ENCODE data around the gene FAR2.

FAR2 gene

DNA sequence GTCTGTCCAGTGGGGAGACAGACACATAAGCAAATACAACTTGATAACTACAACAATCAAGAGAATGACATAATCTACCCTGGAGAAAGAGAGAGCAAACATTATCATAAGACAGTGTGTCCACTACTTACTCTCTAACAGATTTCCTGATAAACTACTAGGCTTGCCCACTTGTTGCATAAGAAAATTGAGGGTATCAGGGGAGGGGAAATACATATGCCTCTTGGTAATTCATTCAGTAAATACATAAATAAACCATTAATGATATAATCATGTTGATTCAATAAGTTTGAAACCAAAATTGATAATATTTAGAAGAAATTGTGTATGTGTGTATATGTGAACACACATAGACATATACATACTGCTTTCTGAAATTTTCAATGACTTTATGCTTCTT is 155.3 kb downstream of the FAR2 start:
- Histone ChIP-seq H3K27me3 (ENCODE audit: low read depth) (no peaks in the 10 kb centered on the region), H3K4me3 (no peak overlapping the region), H3K4me1 (no peaks in the 10 kb centered on the region), H3K9me3 (no peaks in the 10 kb centered on the region), H3K36me3 (replicated peaks) (no peaks in the 10 kb centered on the region)
- DNase-seq (ENCODE audit: low spot score in 2 of 2): no peak
- in situ Hi-C loops (cut with MboI; ENCODE audit: low sequenced_read_pairs): loop anchor here (25.0 kb wide), 2 partner anchors 208 to 1508 kb away; no protein-coding TSS in a partner anchor

DNA sequence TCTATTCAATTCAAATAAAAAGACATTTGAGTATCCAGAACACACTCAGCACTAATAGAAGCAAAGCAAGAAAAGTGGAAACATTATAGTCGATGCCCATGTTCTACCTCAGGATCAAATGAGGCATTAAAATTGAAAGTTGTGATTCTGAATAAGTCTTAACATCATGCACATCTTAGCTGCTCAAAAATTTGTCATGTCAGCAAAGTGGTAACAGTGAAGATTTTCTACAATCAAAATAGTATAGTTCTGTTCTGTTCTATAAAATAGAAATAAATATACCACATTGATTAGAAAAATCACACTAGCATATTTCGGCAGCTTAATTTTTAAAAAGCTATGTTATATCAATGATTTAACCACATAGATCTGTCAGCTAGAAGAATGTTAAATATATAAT is 157.2 kb downstream of the FAR2 start:
- H3K4me1 ChIP-seq: no peaks in the 10 kb centered on the region
- H3K36me3 ChIP-seq (replicated peaks): no peaks in the 10 kb centered on the region
- no peak overlapping the region for H3K4me3 ChIP-seq
- no peaks in the 10 kb centered on the region for H3K9me3 ChIP-seq
- in situ Hi-C loops (cut with MboI; ENCODE audit: low sequenced_read_pairs): loop anchor here (25.0 kb wide), 2 partner anchors 206 to 1506 kb away; no protein-coding TSS in a partner anchor
- no peak for DNase-seq (ENCODE audit: low spot score in 2 of 2)
- H3K27me3 ChIP-seq (ENCODE audit: low read depth): no peaks in the 10 kb centered on the region

DNA sequence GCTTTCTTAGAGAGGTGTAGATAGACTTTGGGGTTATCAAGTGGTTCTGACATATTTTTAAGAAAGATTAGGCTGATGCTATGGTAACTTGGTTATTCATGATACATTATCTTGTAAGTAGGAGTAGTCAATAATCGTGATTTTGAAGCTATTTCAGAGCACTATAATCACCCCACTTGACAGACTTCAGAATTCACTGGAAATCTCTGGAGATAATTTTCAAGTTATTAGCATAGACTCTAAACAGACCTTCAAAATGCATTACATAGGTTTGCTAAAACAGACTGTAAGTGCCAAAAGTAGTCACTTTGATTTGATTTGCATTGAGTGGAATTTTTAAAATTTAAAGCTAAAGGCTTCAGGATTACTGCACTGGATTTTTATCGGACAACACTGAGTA is 157.6 kb downstream of the FAR2 start:
- H3K27me3 ChIP-seq (ENCODE audit: low read depth): no peaks in the 10 kb centered on the region
- H3K4me1 ChIP-seq: no peaks in the 10 kb centered on the region
- no peak for DNase-seq (ENCODE audit: low spot score in 2 of 2)
- no peak overlapping the region for H3K4me3 ChIP-seq
- H3K9me3 ChIP-seq: no peaks in the 10 kb centered on the region
- H3K36me3 ChIP-seq (replicated peaks): no peaks in the 10 kb centered on the region
- in situ Hi-C loops (cut with MboI; ENCODE audit: low sequenced_read_pairs): loop anchor here (25.0 kb wide), 2 partner anchors 206 to 1506 kb away; no protein-coding TSS in a partner anchor

DNA sequence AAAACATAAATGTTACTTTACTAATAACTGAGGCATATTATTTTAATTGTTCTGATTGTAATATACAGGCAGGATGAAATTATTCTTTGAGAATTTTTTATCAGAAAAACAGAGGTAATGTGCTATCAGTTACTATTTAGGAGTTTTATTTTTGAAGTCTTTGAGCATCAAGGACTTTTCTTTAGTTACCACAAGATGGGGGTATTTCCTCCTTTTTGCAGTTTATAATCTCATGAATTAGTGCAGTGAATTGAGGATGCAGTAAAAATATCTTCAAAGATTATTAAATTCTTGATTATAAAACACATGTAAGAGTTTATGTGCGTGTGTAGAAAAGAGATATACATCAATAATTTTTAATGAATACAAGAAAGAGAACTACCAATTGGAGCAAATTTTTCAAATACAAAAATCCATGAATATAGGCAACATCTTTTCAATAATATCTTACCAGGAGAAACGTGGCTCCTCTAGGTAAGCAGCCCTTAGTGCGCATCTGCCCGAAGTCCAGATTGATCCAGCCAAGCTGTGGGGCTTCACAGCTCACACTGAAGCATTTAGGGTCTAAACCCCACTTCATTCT is 160.3 kb downstream of the FAR2 start:
- in situ Hi-C loops (cut with MboI; ENCODE audit: low sequenced_read_pairs): loop anchor here (25.0 kb wide), 2 partner anchors 203 to 1503 kb away; no protein-coding TSS in a partner anchor
- Histone ChIP-seq H3K4me3 (no peak overlapping the region), H3K36me3 (replicated peaks) (no peaks in the 10 kb centered on the region), H3K9me3 (no peaks in the 10 kb centered on the region), H3K27me3 (ENCODE audit: low read depth) (no peaks in the 10 kb centered on the region), H3K4me1 (no peaks in the 10 kb centered on the region)
- DNase-seq (ENCODE audit: low spot score in 2 of 2): peak in 1 of 2 experiments; percentile 28

DNA sequence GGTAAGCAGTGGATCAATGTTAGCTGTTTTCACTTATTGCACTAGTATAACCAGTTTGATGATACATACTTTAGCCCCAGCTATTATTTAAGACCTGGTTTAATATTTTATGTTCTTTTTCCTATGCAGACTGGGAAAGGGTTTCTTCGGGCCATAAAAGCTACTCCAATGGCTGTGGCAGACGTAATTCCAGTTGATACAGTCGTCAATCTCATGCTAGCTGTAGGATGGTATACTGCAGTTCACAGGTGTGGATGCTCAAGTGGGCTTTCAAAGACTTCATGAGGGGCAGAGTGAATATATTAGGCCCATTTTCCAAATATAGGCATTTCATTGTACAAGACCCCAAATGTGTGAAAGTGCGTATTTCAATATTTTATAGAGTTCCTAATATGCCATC is 161.8 kb downstream of the FAR2 start:
- no peaks in the 10 kb centered on the region for H3K9me3 ChIP-seq
- no peaks in the 10 kb centered on the region for H3K27me3 ChIP-seq (ENCODE audit: low read depth)
- no peaks in the 10 kb centered on the region for H3K4me1 ChIP-seq
- H3K36me3 ChIP-seq (replicated peaks): no peaks in the 10 kb centered on the region
- no peak overlapping the region for H3K4me3 ChIP-seq
- DNase-seq (ENCODE audit: low spot score in 2 of 2): no peak
- in situ Hi-C loops (cut with MboI; ENCODE audit: low sequenced_read_pairs): loop anchor here (25.0 kb wide), 2 partner anchors 201 to 1501 kb away; no protein-coding TSS in a partner anchor

DNA sequence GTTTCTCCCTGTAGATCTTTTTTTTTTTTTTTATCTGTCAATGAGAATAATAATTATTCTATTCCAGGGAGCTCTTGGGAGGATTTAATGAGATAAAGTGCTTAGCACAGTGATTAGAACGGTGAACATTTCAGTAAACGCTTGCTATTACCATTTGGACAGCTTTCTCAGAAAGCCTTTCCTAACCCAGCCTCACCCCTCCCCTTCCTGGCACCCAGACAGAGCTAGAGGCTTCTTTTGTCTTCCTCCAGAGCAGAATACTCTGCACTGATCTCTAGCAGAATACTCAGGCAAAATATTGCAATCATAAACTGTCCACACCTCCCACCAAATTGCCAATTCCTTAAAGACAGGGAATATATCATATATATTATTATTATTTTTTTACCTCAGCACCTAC is 165.3 kb downstream of the FAR2 start:
- Histone ChIP-seq H3K36me3 (replicated peaks) (no peaks in the 10 kb centered on the region), H3K27me3 (ENCODE audit: low read depth) (no peaks in the 10 kb centered on the region), H3K9me3 (no peaks in the 10 kb centered on the region), H3K4me3 (no peak overlapping the region), H3K4me1 (no peaks in the 10 kb centered on the region)
- in situ Hi-C loops (cut with MboI; ENCODE audit: low sequenced_read_pairs): loop anchor here (25.0 kb wide), 2 partner anchors 198 to 1498 kb away; no protein-coding TSS in a partner anchor
- no peak for DNase-seq (ENCODE audit: low spot score in 2 of 2)

DNA sequence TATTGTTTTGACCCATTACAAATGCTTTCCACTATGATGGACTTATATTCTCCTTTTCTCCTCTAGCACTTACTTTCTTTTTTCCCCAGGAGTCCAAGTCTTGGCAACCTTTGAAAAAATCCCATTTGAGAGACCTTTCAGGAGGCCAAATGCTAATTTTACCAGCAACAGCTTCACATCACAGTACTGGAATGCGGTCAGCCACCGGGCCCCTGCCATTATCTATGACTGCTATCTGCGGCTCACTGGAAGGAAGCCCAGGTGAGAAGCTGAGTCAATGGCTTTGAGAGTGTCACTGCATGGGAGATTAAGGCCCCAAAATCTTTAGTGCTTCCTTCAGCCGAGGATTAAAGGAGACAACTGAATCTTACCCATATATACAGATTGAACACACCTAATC is 167.7 kb downstream of the FAR2 start:
- Histone ChIP-seq H3K36me3 (replicated peaks) (no peaks in the 10 kb centered on the region), H3K27me3 (ENCODE audit: low read depth) (no peaks in the 10 kb centered on the region), H3K4me1 (no peaks in the 10 kb centered on the region), H3K9me3 (no peaks in the 10 kb centered on the region), H3K4me3 (no peak overlapping the region)
- DNase-seq (ENCODE audit: low spot score in 2 of 2): no peak
- in situ Hi-C loops (cut with MboI; ENCODE audit: low sequenced_read_pairs): loop anchor here (25.0 kb wide), 2 partner anchors 196 to 1496 kb away; no protein-coding TSS in a partner anchor

DNA sequence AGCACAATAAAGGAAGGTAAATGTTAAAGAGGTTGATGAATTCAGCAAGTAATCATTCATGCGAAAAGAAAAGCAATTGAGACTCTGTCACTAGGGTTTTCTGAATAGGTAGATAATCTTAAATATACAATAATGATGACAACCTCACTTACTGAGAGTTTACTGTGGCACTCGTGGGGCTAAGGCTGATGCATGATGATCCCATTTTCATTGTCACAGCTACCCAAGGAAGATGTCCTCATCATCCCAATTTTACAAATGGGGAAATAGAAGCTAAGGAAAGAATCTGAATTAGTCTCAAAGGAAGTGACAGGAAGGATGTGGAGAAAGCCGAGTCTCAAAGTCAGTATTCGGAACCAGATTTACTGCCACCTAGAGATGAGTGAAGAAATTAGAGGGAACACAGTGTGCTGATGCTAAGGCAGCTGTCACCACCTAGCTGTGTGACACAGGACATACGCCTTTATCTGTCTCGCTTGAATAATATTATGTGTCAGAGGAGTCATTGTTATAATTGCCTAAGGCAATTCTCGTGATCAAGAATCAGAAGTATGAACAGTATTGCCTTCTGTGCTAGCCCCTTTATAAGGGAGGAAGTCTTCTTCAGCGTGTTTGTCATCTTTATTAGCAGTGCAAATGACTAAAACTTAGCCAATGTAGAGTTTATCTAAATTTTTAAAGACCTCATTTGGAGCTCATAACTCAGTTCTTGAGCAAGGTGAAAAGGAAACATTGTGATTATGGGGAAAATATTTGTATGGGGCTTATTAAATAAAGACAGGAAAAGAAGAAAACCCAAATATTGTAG is 168.7 kb downstream of the FAR2 start:
- in situ Hi-C loops (cut with MboI; ENCODE audit: low sequenced_read_pairs): loop anchor here (25.0 kb wide), 2 partner anchors 195 to 1495 kb away; no protein-coding TSS in a partner anchor
- no peak overlapping the region for H3K4me3 ChIP-seq
- DNase-seq (ENCODE audit: low spot score in 2 of 2): peak; percentile 49 to 76
- no peaks in the 10 kb centered on the region for H3K9me3 ChIP-seq
- H3K4me1 ChIP-seq: no peaks in the 10 kb centered on the region
- H3K36me3 ChIP-seq (replicated peaks): no peaks in the 10 kb centered on the region
- H3K27me3 ChIP-seq (ENCODE audit: low read depth): no peaks in the 10 kb centered on the region

DNA sequence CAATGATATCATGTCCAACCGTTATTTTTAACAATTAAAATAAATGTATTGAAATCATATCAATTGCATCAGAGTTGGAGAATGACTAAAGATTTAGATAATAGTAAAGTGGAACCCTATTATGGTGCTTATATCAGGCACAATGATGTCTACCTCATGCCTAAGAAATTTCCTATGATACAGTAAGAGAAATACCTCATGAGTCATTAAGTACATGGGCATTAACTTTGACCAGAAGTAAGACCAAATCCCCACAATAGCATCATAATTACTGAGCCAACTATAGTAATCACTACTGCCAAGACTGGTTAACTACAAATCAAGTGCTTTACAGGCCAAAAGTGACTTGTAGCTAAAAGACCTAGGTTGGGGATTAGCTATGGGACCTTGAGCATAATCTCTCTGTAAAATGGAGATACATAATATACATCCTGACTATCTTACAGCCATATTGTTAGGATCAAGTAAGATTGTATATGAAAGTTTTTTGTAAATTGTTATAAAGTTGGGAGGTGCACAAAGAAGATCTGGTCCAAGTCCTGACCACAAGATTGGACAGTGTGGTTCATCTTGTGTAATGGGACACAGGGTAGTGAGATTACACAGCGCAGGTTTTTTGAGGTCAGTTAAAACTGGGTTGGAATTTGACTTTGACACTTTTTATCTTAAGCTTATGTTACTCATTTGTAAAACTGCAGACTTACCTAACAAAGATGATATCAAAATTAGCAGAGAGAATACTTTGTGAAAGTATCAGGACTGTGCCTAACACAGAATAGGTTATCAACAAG is 171.4 kb downstream of the FAR2 start:
- no peak for DNase-seq (ENCODE audit: low spot score in 2 of 2)
- Histone ChIP-seq H3K4me3 (no peak overlapping the region), H3K9me3 (no peaks in the 10 kb centered on the region), H3K27me3 (ENCODE audit: low read depth) (no peaks in the 10 kb centered on the region), H3K4me1 (no peaks in the 10 kb centered on the region), H3K36me3 (replicated peaks) (no peaks in the 10 kb centered on the region)
- in situ Hi-C loops (cut with MboI; ENCODE audit: low sequenced_read_pairs): loop anchor here (25.0 kb wide), 2 partner anchors 192 to 1492 kb away; no protein-coding TSS in a partner anchor

DNA sequence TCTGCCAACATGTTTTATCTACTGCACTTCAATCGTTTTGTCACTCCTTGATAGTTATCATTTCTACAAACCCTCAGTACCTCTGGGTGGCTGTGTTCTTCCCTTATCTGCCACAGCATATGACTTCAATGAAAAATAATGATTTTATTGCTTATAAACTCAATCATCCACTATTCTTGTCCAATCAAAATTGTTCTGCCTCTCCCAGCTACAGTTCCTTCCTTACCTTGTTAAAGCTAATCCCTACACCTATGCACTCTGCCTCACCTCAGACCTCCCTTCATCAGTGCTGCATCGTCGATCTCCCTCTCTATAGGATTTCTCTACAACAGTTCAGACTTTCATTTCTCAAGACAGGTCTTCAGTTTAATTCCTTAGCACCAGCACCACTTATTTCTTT is 173.1 kb downstream of the FAR2 start:
- in situ Hi-C loops (cut with MboI; ENCODE audit: low sequenced_read_pairs): loop anchor here (25.0 kb wide), 2 partner anchors 190 to 1490 kb away; no protein-coding TSS in a partner anchor
- Histone ChIP-seq H3K27me3 (ENCODE audit: low read depth) (no peaks in the 10 kb centered on the region), H3K36me3 (replicated peaks) (no peaks in the 10 kb centered on the region), H3K9me3 (no peaks in the 10 kb centered on the region), H3K4me3 (no peak overlapping the region), H3K4me1 (no peaks in the 10 kb centered on the region)
- DNase-seq (ENCODE audit: low spot score in 2 of 2): no peak

DNA sequence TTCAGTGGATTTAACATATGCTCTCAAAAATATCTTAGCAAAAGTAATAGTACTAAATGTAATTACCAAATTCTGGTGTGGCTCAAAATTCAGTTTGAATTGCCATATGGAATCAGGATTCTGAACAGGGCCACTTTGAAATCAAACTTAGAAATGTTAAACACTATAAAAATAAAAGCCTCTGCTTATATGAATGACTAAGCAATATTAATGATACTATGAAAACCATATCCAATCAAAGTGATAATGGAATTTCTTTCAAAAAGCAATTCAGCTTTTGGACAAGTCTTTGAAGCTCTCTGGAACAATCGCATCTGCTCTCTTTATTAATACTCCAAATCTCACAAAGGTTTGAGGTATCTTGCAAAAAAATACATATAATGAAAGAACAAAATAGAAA is 180.3 kb downstream of the FAR2 start:
- Histone ChIP-seq H3K4me3 (no peak overlapping the region), H3K27me3 (ENCODE audit: low read depth) (no peaks in the 10 kb centered on the region), H3K9me3 (no peaks in the 10 kb centered on the region), H3K36me3 (replicated peaks) (no peaks in the 10 kb centered on the region; the same call in 1 of the 2 replicates), H3K4me1 (no peaks in the 10 kb centered on the region)
- in situ Hi-C loops (cut with MboI; ENCODE audit: low sequenced_read_pairs): no loop called here
- no peak for DNase-seq (ENCODE audit: low spot score in 2 of 2)

DNA sequence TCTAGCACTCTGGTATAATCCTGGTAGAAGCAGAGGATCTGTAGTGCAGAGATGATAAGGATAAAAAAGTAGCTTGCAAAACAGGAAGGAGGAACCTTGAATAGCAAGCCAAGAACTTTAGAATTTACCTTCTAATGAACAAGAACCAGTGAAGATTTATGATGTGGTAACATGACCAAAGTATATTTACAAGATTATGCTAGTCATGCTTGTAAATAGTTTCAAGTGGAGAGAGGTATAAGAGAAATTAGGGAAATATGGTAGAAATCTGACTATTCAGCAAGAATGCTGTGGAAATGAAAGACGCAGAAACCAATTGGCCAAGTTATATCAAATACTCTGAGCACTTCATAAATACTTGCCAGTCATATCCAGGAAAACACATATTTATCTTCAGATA is 184.1 kb downstream of the FAR2 start:
- no peak for DNase-seq (ENCODE audit: low spot score in 2 of 2)
- H3K36me3 ChIP-seq (replicated peaks): no peaks in the 10 kb centered on the region; the same call in 1 of the 2 replicates
- no peak overlapping the region for H3K4me3 ChIP-seq
- H3K9me3 ChIP-seq: no peaks in the 10 kb centered on the region
- H3K4me1 ChIP-seq: no peaks in the 10 kb centered on the region
- no peaks in the 10 kb centered on the region for H3K27me3 ChIP-seq (ENCODE audit: low read depth)
- in situ Hi-C loops (cut with MboI; ENCODE audit: low sequenced_read_pairs): no loop called here

DNA sequence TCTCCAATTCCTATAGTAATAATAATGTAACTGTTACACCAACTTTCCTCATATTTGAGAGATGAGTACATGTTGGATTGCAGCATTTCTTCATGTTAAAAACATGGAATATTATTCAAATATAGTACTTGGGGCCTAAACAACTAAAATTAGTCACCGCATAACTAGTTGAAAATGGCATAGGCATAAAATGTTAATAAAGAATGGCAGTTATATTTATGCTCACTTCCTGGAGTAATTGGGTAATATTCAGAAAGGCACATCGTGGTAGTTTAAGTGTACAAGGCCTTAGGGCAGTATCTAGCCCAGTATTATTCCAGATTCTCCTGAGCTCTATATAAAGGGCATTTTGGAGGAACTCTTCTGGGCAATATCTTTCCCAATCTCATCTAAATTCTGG is 185.9 kb downstream of the FAR2 start:
- Histone ChIP-seq H3K27me3 (ENCODE audit: low read depth) (no peaks in the 10 kb centered on the region), H3K36me3 (replicated peaks) (peaks cover 3% of the 10 kb centered on the region), H3K4me3 (no peak overlapping the region), H3K9me3 (no peaks in the 10 kb centered on the region), H3K4me1 (no peaks in the 10 kb centered on the region)
- in situ Hi-C loops (cut with MboI; ENCODE audit: low sequenced_read_pairs): no loop called here
- no peak for DNase-seq (ENCODE audit: low spot score in 2 of 2)

Data from HAP-1 (cell line).